ENCODE measurements around the gene DNMT3A. TPM values are rescaled to one million over a fixed set of nuclear protein-coding genes. Genes with fewer than 3 reads are reported as not detected.

The DNMT3A gene
- total and polyA plus RNA-seq, 2 donors (not counting 3 experiments of a cell fraction or from before 2014, with no cell fraction given): 23.3 to 71.7 TPM

GRCh38 chr2:25230948-25231311 lies 110.8 kb downstream of the DNMT3A start:
- no peaks in the 10 kb centered on the region for H3K9me1 ChIP-seq (replicated peaks; ENCODE audit: control insufficient read depth, extremely low read depth, insufficient read depth, low read length)

More at GRCh38 chr2:25230948-25231311, 110.8 kb downstream of the DNMT3A start:
- Histone ChIP-seq H3K9ac (replicated peaks; ENCODE audit: extremely low read depth, insufficient read depth, low read length) (no peak overlapping the region), H3K27ac (ENCODE audit: insufficient read depth, low read depth, low read length) (no peak overlapping the region), H4K20me1 (replicated peaks; ENCODE audit: control insufficient read depth, extremely low read depth, insufficient read depth, low read length) (no peaks in the 10 kb centered on the region), H2AFZ (ENCODE audit: low read depth, low read length) (no peak overlapping the region), H3K79me2 (ENCODE audit: control insufficient read depth, insufficient read depth, low read length) (no peaks in the 10 kb centered on the region), H3K36me3 (ENCODE audit: control insufficient read depth in 2 of 2, extremely low read depth in 1 of 2, insufficient read depth in 2 of 2, low read length in 2 of 2) (peaks cover 15 to 29% of the 10 kb centered on the region in 2 experiments), H3K4me3 (replicated peaks in 1 of 3; ENCODE audit: insufficient read depth in 1 of 3, low read depth in 1 of 3, low read length in 3 of 3) (no peak overlapping the region), H3K9me3 (replicated peaks; ENCODE audit: control insufficient read depth, insufficient read depth, low read length) (no peaks in the 10 kb centered on the region), H3K4me1 (ENCODE audit: control insufficient read depth, extremely low read depth, insufficient read depth, low read length) (no peaks in the 10 kb centered on the region), H3K27me3 (ENCODE audit: control insufficient read depth in 2 of 2, insufficient read depth in 2 of 2, low read length in 2 of 2) (no peaks in the 10 kb centered on the region), H3K4me2 (ENCODE audit: insufficient read depth, low read length) (no peak overlapping the region)
- BruUV-seq (replicated peaks): no TSS peak
- intact Hi-C loops (cut with micrococcal nuclease): no loop called here
- FAIRE-seq (no peak), DNase-seq (ENCODE audit: low read depth, low spot score) (no peak)
- ChIA-PET CTCF (interaction anchor here (1.7 kb wide), 1 partner anchor 12 kb away, joined by 6 read pairs; no protein-coding TSS in a partner anchor), POLR2A (interaction anchor here (0.7 kb wide), 1 partner anchor 35 kb away, joined by 3 read pairs; no protein-coding TSS in a partner anchor)
- TF ChIP-seq POLR2AphosphoS5 (IDR thresholded peaks at IDR 0.05; ENCODE audit: insufficient read depth, low read depth, low read length) (no peak), EZH2 (IDR thresholded peaks at IDR 0.05; ENCODE audit: borderline replicate concordance, low read depth, low read length, severe bottlenecking) (no peak), POLR2A (IDR thresholded peaks at IDR 0.05; ENCODE audit: low read depth, low read length) (no peak), GATA2 (IDR thresholded peaks at IDR 0.05; ENCODE audit: insufficient read depth, insufficient read length, low read depth, low read length) (no peak), JUN (IDR thresholded peaks at IDR 0.05; ENCODE audit: borderline replicate concordance, insufficient read depth, insufficient read length, low read depth) (no peak), MYC (IDR thresholded peaks at IDR 0.05; ENCODE audit: low read depth, low read length) (no peak), FOS (IDR thresholded peaks at IDR 0.05; ENCODE audit: borderline replicate concordance, insufficient read depth, low read length) (no peak)
- TF ChIP-seq, protein P1, sequence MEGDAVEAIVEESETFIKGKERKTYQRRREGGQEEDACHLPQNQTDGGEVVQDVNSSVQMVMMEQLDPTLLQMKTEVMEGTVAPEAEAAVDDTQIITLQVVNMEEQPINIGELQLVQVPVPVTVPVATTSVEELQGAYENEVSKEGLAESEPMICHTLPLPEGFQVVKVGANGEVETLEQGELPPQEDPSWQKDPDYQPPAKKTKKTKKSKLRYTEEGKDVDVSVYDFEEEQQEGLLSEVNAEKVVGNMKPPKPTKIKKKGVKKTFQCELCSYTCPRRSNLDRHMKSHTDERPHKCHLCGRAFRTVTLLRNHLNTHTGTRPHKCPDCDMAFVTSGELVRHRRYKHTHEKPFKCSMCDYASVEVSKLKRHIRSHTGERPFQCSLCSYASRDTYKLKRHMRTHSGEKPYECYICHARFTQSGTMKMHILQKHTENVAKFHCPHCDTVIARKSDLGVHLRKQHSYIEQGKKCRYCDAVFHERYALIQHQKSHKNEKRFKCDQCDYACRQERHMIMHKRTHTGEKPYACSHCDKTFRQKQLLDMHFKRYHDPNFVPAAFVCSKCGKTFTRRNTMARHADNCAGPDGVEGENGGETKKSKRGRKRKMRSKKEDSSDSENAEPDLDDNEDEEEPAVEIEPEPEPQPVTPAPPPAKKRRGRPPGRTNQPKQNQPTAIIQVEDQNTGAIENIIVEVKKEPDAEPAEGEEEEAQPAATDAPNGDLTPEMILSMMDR (IDR thresholded peaks at IDR 0.05; ENCODE audit: extremely low read depth in 1 of 2, insufficient read depth in 1 of 2, low read depth in 1 of 2, low read length in 2 of 2): no peak
- TF ChIP-seq, protein P2, sequence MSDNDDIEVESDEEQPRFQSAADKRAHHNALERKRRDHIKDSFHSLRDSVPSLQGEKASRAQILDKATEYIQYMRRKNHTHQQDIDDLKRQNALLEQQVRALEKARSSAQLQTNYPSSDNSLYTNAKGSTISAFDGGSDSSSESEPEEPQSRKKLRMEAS (IDR thresholded peaks at IDR 0.05; ENCODE audit: insufficient read depth, insufficient read length): no peak
- dilution Hi-C loops (cut with MboI; ENCODE audit: extremely low pct_ligation_motif_present, low sequenced_read_pairs): no loop called here
